HepG2 (cell line): ENCODE measurements around the gene AFAP1. TPM values are rescaled to one million over a fixed set of nuclear protein-coding genes. Genes with fewer than 3 reads are reported as not detected.

Source experiments
- DNMT1 ChIP-seq: sonication (generic); formaldehyde crosslinking; IDR thresholded peaks from 2 replicates; pipeline ENCODE4 v1.5.1; 2020; ENCODE audit warnings: mild to moderate bottlenecking, missing genetic modification reagents
- EP300 ChIP-seq, 3 experiments: sonication (generic) in 1 of 3; formaldehyde crosslinking in 1 of 3; IDR thresholded peaks; 2 replicates each; pipeline versions ENCODE4 v1.5.1 to v1.6.1; 2011 to 2020; ENCODE audit warnings: low read depth in 2 of 3, low read length in 2 of 3, borderline replicate concordance in 1 of 3, improper control_type of control experiment in 1 of 3, mild to moderate bottlenecking in 1 of 3, missing genetic modification reagents in 1 of 3, moderate library complexity in 1 of 3
- ERF ChIP-seq: IDR thresholded peaks from 2 replicates; pipeline ENCODE4 v1.6.1; 2018; ENCODE audit warnings: missing biosample characterization, missing genetic modification reagents
- GLMP ChIP-seq: sonication (generic); formaldehyde crosslinking; IDR thresholded peaks from 2 replicates; pipeline ENCODE4 v1.9.0; 2021; ENCODE audit warnings: missing genetic modification reagents, mild to moderate bottlenecking, borderline replicate concordance
- IKZF5 ChIP-seq: IDR thresholded peaks from 2 replicates; pipeline ENCODE4 v1.6.1; 2018; ENCODE audit warnings: missing genetic modification reagents, mild to moderate bottlenecking, missing compliant biosample characterization
- MAFG ChIP-seq: sonication (generic); formaldehyde crosslinking; IDR thresholded peaks from 2 replicates; pipeline ENCODE4 v1.5.1; 2020; ENCODE audit warnings: mild to moderate bottlenecking, missing genetic modification reagents
- NBN ChIP-seq: fragments of 450-650 bp; conservative IDR thresholded peaks from 2 replicates; pipeline ENCODE4 v1.6.1; 2017
- NFIC ChIP-seq: IDR thresholded peaks from 2 replicates; pipeline ENCODE4 v1.6.1; 2012; ENCODE audit warnings: mild to moderate bottlenecking, low read length, inconsistent platforms
- REXO4 ChIP-seq: sonication (generic); formaldehyde crosslinking; IDR thresholded peaks from 2 replicates; pipeline ENCODE4 v1.8.0; 2022; ENCODE audit warnings: missing genetic modification reagents, mild to moderate bottlenecking, borderline replicate concordance
- SIN3B ChIP-seq: fragments of 150-350 bp; IDR thresholded peaks from 2 replicates; pipeline ENCODE4 v1.6.1; 2014; ENCODE audit warnings: low read length
- THAP9 ChIP-seq: sonication (generic); formaldehyde crosslinking; IDR thresholded peaks from 2 replicates; pipeline ENCODE4; 2020; ENCODE audit warnings: missing genetic modification reagents, mild to moderate bottlenecking, borderline replicate concordance
- TP53 ChIP-seq: sonication (generic); formaldehyde crosslinking; conservative IDR thresholded peaks from 2 replicates; pipeline ENCODE4 v1.4.0; 2020; ENCODE audit warnings: missing genetic modification reagents
- ZBTB21 ChIP-seq: sonication (generic); formaldehyde crosslinking; IDR thresholded peaks from 2 replicates; pipeline ENCODE4 v1.4.0; 2020; ENCODE audit warnings: missing genetic modification reagents
- ZNF138 ChIP-seq: sonication (generic); formaldehyde crosslinking; IDR thresholded peaks from 2 replicates; pipeline ENCODE4 v1.5.0; 2020; ENCODE audit warnings: mild to moderate bottlenecking, low read depth, missing genetic modification reagents
- ZNF235 ChIP-seq: sonication (generic); formaldehyde crosslinking; IDR thresholded peaks from 2 replicates; pipeline ENCODE4 v1.8.1; 2023; ENCODE audit warnings: mild to moderate bottlenecking, missing genetic modification reagents, borderline replicate concordance
- ZNF430 ChIP-seq: sonication (generic); formaldehyde crosslinking; IDR thresholded peaks from 2 replicates; pipeline ENCODE4 v1.9.0; 2021; ENCODE audit warnings: mild to moderate bottlenecking, missing genetic modification reagents
- ZNF549 ChIP-seq: sonication (generic); formaldehyde crosslinking; IDR thresholded peaks from 2 replicates; pipeline ENCODE4 v1.5.0; 2020; ENCODE audit warnings: missing genetic modification reagents
- ZNF720 ChIP-seq: sonication (generic); formaldehyde crosslinking; IDR thresholded peaks from 2 replicates; pipeline ENCODE4 v1.4.0; 2020; ENCODE audit warnings: missing genetic modification reagents
- ZNF878 ChIP-seq: sonication (generic); formaldehyde crosslinking; IDR thresholded peaks from 2 replicates; pipeline ENCODE4 v1.8.1; 2023; ENCODE audit warnings: mild to moderate bottlenecking, missing genetic modification reagents, moderate library complexity
- ZSCAN12 ChIP-seq: sonication (generic); formaldehyde crosslinking; IDR thresholded peaks from 2 replicates; pipeline ENCODE4 v1.9.0; 2021; ENCODE audit warnings: mild to moderate bottlenecking, missing genetic modification reagents
- polyA plus RNA-seq, 8 experiments: library from polyadenylated mRNA; depleted of rRNA in 3 of 8; stranded (reverse) in 7 of 8; unstranded in 1 of 8; fragments of >200 nt; fragmentation: Illumina TruSeq in 4 of 8; extraction: Trizol in 4 of 8; gene quantifications; 2 replicates each; pipeline versions ENCODE4 v1.2.1 to v1.2.3, GENCODE V29; 2011 to 2016; ENCODE audit warnings: low read depth in 4 of 8, missing spikeins in 1 of 8, mixed read lengths in 1 of 8; ENCODE audit not compliant: insufficient read depth in 1 of 8
- total RNA-seq, 5 experiments: library from RNA; depleted of rRNA; stranded (reverse); fragments of >200 nt; fragmentation: Illumina TruSeq; extraction: Trizol; gene quantifications; 2 replicates each; pipeline ENCODE4 v1.2.3, GENCODE V29; 2016; ENCODE audit warnings: low read depth in 1 of 5
- TF ChIP-seq, protein P1 (sequence below): sonication (generic); formaldehyde crosslinking; IDR thresholded peaks from 2 replicates; pipeline ENCODE4 v1.4.0; 2020; ENCODE audit warnings: missing genetic modification reagents, mild to moderate bottlenecking, borderline replicate concordance

Gene AFAP1
- total and polyA plus RNA-seq, 2 of the 13 experiments (the other 11 are each of a cell fraction or from before 2014, with no cell fraction given), result 2.5 TPM

GRCh38 chr4:7805533-7806337 lies 133.9 kb downstream of the AFAP1 start (continued):
- no peak for TF ChIP-seq THAP9
- TF ChIP-seq, protein P1, sequence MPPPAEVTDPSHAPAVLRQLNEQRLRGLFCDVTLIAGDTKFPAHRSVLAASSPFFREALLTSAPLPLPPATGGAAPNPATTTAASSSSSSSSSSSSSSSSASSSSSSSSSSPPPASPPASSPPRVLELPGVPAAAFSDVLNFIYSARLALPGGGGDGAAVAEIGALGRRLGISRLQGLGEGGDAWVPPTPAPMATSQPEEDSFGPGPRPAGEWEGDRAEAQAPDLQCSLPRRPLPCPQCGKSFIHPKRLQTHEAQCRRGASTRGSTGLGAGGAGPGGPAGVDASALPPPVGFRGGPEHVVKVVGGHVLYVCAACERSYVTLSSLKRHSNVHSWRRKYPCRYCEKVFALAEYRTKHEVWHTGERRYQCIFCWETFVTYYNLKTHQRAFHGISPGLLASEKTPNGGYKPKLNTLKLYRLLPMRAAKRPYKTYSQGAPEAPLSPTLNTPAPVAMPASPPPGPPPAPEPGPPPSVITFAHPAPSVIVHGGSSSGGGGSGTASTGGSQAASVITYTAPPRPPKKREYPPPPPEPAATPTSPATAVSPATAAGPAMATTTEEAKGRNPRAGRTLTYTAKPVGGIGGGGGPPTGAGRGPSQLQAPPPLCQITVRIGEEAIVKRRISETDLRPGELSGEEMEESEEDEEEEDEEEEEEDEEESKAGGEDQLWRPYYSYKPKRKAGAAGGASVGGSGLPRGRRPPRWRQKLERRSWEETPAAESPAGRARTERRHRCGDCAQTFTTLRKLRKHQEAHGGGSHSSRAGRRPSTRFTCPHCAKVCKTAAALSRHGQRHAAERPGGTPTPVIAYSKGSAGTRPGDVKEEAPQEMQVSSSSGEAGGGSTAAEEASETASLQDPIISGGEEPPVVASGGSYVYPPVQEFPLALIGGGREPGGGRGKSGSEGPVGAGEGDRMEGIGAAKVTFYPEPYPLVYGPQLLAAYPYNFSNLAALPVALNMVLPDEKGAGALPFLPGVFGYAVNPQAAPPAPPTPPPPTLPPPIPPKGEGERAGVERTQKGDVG (CRISPR knock-in tag), result no peak
- TF ChIP-seq NFIC, result peak; percentile 89
- TF ChIP-seq ZNF430 (CRISPR knock-in tag), result peak; percentile 53; the same call in 1 of the 2 replicates
- TF ChIP-seq NBN, result no peak
- TF ChIP-seq EP300 (IDR thresholded peaks at IDR 0.05; ENCODE audit: low read depth in 2 of 2, low read length in 2 of 2), result peak; percentile 78 to 80; a peak in 3 of 4 replicates
- peak; percentile 83; the same call in 1 of the 2 replicates for TF ChIP-seq EP300 (CRISPR knock-in tag; IDR thresholded peaks at IDR 0.05; ENCODE audit: borderline replicate concordance)
- TF ChIP-seq TP53, result no peak
- no peak for TF ChIP-seq ZNF720 (CRISPR knock-in tag)
- TF ChIP-seq ZBTB21 (CRISPR knock-in tag), result peak; percentile 68; the same call in 1 of the 2 replicates
- 0 out of 2 replicates have a peak, but pooled peaks have one; percentile 19 for TF ChIP-seq ZNF878 (CRISPR knock-in tag)
- peak; percentile 64; the same call in 1 of the 2 replicates for TF ChIP-seq IKZF5
- 0 out of 2 replicates have a peak, but pooled peaks have one; percentile 71 for TF ChIP-seq DNMT1
- TF ChIP-seq MAFG (CRISPR knock-in tag), result no peak
- no peak for TF ChIP-seq REXO4
- no peak for TF ChIP-seq ZNF235 (CRISPR knock-in tag)
- TF ChIP-seq SIN3B, result no peak
- TF ChIP-seq ZNF138 (CRISPR knock-in tag), result no peak
- no peak; the same call in 1 of the 2 replicates for TF ChIP-seq ERF
- TF ChIP-seq GLMP (CRISPR knock-in tag), result no peak
- TF ChIP-seq ZNF549 (CRISPR knock-in tag), result no peak
- TF ChIP-seq ZSCAN12 (CRISPR knock-in tag), result no peak
